ENCODE data around the gene CPS1.

CPS1 gene

GRCh38 chr2:210544007-210544590 lies 12.3 kb upstream of the CPS1 start:
- H3K27ac ChIP-seq (ENCODE audit: low read depth, low read length, poor library complexity, severe bottlenecking), result no peak overlapping the region
- no peak overlapping the region for H3K4me3 ChIP-seq (ENCODE audit: low read depth, low read length, poor library complexity, severe bottlenecking)
- H3K4me1 ChIP-seq (ENCODE audit: insufficient read depth, low read length, severe bottlenecking), result no peaks in the 10 kb centered on the region
- H3K79me2 ChIP-seq (ENCODE audit: insufficient read depth, low read length), result no peaks in the 10 kb centered on the region
- no peaks in the 10 kb centered on the region for H4K20me1 ChIP-seq (ENCODE audit: insufficient read depth, low read length)
- TF ChIP-seq CTCF (IDR thresholded peaks at IDR 0.05; ENCODE audit: low read length), result no peak
- TF ChIP-seq EZH2 (IDR thresholded peaks at IDR 0.05; ENCODE audit: borderline replicate concordance, low read length), result no peak
- H3F3A ChIP-seq (ENCODE audit: insufficient read depth, low read length), result no peaks in the 10 kb centered on the region
- H3K36me3 ChIP-seq (ENCODE audit: insufficient read depth, low read length), result no peaks in the 10 kb centered on the region
- H3K4me2 ChIP-seq (ENCODE audit: low read length), result no peak overlapping the region
- no peak overlapping the region for H2AFZ ChIP-seq (ENCODE audit: low read length)
- H3K9me3 ChIP-seq (ENCODE audit: low read length), result no peaks in the 10 kb centered on the region
- H3K9me2 ChIP-seq (ENCODE audit: low read depth, low read length), result no peaks in the 10 kb centered on the region
- H3K9ac ChIP-seq (ENCODE audit: low read length), result no peak overlapping the region
- no peaks in the 10 kb centered on the region for H3K27me3 ChIP-seq (ENCODE audit: insufficient read depth, low read length)

- Histone ChIP-seq H3K27me3 (ENCODE audit: insufficient read depth, low read length) (no peaks in the 10 kb centered on the region), H3K79me2 (ENCODE audit: insufficient read depth, low read length) (no peaks in the 10 kb centered on the region), H3K4me3 (ENCODE audit: low read depth, low read length, poor library complexity, severe bottlenecking) (no peak overlapping the region), H3K36me3 (ENCODE audit: insufficient read depth, low read length) (no peaks in the 10 kb centered on the region), H3K27ac (ENCODE audit: low read depth, low read length, poor library complexity, severe bottlenecking) (no peak overlapping the region), H3K9me2 (ENCODE audit: low read depth, low read length) (no peaks in the 10 kb centered on the region), H3K4me2 (ENCODE audit: low read length) (no peak overlapping the region), H3K9me3 (ENCODE audit: low read length) (no peaks in the 10 kb centered on the region), H3K9ac (ENCODE audit: low read length) (no peak overlapping the region), H2AFZ (ENCODE audit: low read length) (no peak overlapping the region), H3K4me1 (ENCODE audit: insufficient read depth, low read length, severe bottlenecking) (no peaks in the 10 kb centered on the region), H4K20me1 (ENCODE audit: insufficient read depth, low read length) (no peaks in the 10 kb centered on the region), H3F3A (ENCODE audit: insufficient read depth, low read length) (no peaks in the 10 kb centered on the region)
- no peak for TF ChIP-seq CTCF (IDR thresholded peaks at IDR 0.05; ENCODE audit: low read length)
- TF ChIP-seq EZH2 (IDR thresholded peaks at IDR 0.05; ENCODE audit: borderline replicate concordance, low read length), result no peak
Measured at GRCh38 chr2:210544831-210545230, 11.6 kb upstream of the CPS1 start.

GRCh38 chr2:210546424-210547208 lies 9.8 kb upstream of the CPS1 start:
- Histone ChIP-seq H3K27me3 (ENCODE audit: insufficient read depth, low read length) (no peaks in the 10 kb centered on the region), H3K27ac (ENCODE audit: low read depth, low read length, poor library complexity, severe bottlenecking) (no peak overlapping the region), H4K20me1 (ENCODE audit: insufficient read depth, low read length) (no peaks in the 10 kb centered on the region), H3K36me3 (ENCODE audit: insufficient read depth, low read length) (no peaks in the 10 kb centered on the region), H3K9me3 (ENCODE audit: low read length) (no peaks in the 10 kb centered on the region), H3K4me2 (ENCODE audit: low read length) (no peak overlapping the region), H3K9me2 (ENCODE audit: low read depth, low read length) (no peaks in the 10 kb centered on the region), H3F3A (ENCODE audit: insufficient read depth, low read length) (no peaks in the 10 kb centered on the region), H3K79me2 (ENCODE audit: insufficient read depth, low read length) (no peaks in the 10 kb centered on the region), H2AFZ (ENCODE audit: low read length) (no peak overlapping the region), H3K4me1 (ENCODE audit: insufficient read depth, low read length, severe bottlenecking) (no peaks in the 10 kb centered on the region), H3K9ac (ENCODE audit: low read length) (no peak overlapping the region), H3K4me3 (ENCODE audit: low read depth, low read length, poor library complexity, severe bottlenecking) (no peak overlapping the region)
- TF ChIP-seq EZH2 (IDR thresholded peaks at IDR 0.05; ENCODE audit: borderline replicate concordance, low read length) (no peak), CTCF (IDR thresholded peaks at IDR 0.05; ENCODE audit: low read length) (no peak)

All from OCI-LY1 (cell line).